Measurements from ENCODE around the gene CXCR6. TPM values are rescaled to one million over a fixed set of nuclear protein-coding genes. Genes with fewer than 3 reads are reported as not detected.

The CXCR6 gene
- total and polyA plus RNA-seq, 9 donors: 0.20 to 3.5 (median 0.55) TPM

- no peak for TF ChIP-seq POLR2A (IDR thresholded peaks at IDR 0.05)
- TF ChIP-seq CTCF (IDR thresholded peaks at IDR 0.05): no peak
- no peak for TF ChIP-seq EP300 (IDR thresholded peaks at IDR 0.05)
- intact Hi-C loops (cut with DNase I): no loop called here
- Histone ChIP-seq H3K4me3 (no peak overlapping the region), H3K36me3 (no peaks in the 10 kb centered on the region), H3K4me1 (ENCODE audit: insufficient read depth) (peaks cover 4% of the 10 kb centered on the region), H3K27ac (no peak overlapping the region), H3K9me3 (no peaks in the 10 kb centered on the region), H3K27me3 (no peaks in the 10 kb centered on the region)
- 93 to 100% (median 96%) methylated on average over 3 to 4 of the region's 4 CpGs for WGBS, 3 donors
- DNase-seq: no peak
These were observed 6.2 kb downstream of the CXCR6 start for GRCh38 chr3:45949432-45949831.

- Histone ChIP-seq H3K27ac (no peak overlapping the region), H3K4me3 (no peak overlapping the region), H3K9me3 (no peaks in the 10 kb centered on the region), H3K36me3 (no peaks in the 10 kb centered on the region), H3K4me1 (ENCODE audit: insufficient read depth) (peaks cover 4% of the 10 kb centered on the region), H3K27me3 (no peaks in the 10 kb centered on the region)
- intact Hi-C loops (cut with DNase I): loop anchor here in 1 of 4 donors (5.0 kb wide), 1 partner anchor 112 kb away; no protein-coding TSS in a partner anchor
- no peak for DNase-seq
- WGBS, 3 donors: 91 to 95% (median 94%) methylated on average over 2 of the region's 2 CpGs
- TF ChIP-seq EP300 (IDR thresholded peaks at IDR 0.05) (no peak), CTCF (IDR thresholded peaks at IDR 0.05) (no peak), POLR2A (IDR thresholded peaks at IDR 0.05) (no peak)
These were observed 6.9 kb downstream of the CXCR6 start for GRCh38 chr3:45950131-45950530.

- H3K36me3 ChIP-seq: no peaks in the 10 kb centered on the region
- no peaks in the 10 kb centered on the region for H3K27me3 ChIP-seq
- H3K27ac ChIP-seq: no peak overlapping the region
- intact Hi-C loops (cut with DNase I): loop anchor here in 1 of 4 donors (5.0 kb wide), 1 partner anchor 111 kb away; no protein-coding TSS in a partner anchor
- 96 to 99% (median 97%) methylated on average over 6 of the region's 6 CpGs for WGBS, 3 donors
- no peak for TF ChIP-seq EP300 (IDR thresholded peaks at IDR 0.05)
- no peak for TF ChIP-seq CTCF (IDR thresholded peaks at IDR 0.05)
- TF ChIP-seq POLR2A (IDR thresholded peaks at IDR 0.05): no peak
- no peak for DNase-seq
- H3K4me3 ChIP-seq: no peak overlapping the region
- H3K4me1 ChIP-seq (ENCODE audit: insufficient read depth): peaks cover 4% of the 10 kb centered on the region
- H3K9me3 ChIP-seq: no peaks in the 10 kb centered on the region
These were observed 7.7 kb downstream of the CXCR6 start for GRCh38 chr3:45950686-45951600.

GRCh38 chr3:45951946-45952345 lies 8.7 kb downstream of the CXCR6 start:
- Histone ChIP-seq H3K4me1 (ENCODE audit: insufficient read depth) (peaks cover 4% of the 10 kb centered on the region), H3K27me3 (no peaks in the 10 kb centered on the region), H3K27ac (no peak overlapping the region), H3K9me3 (no peaks in the 10 kb centered on the region), H3K36me3 (no peaks in the 10 kb centered on the region), H3K4me3 (no peak overlapping the region)
- intact Hi-C loops (cut with DNase I): loop anchor here in 1 of 4 donors (5.0 kb wide), 1 partner anchor 110 kb away; no protein-coding TSS in a partner anchor
- 86 to 91% (median 88%) methylated on average over 6 of the region's 6 CpGs for WGBS, 3 donors
- no peak for DNase-seq
- TF ChIP-seq POLR2A (IDR thresholded peaks at IDR 0.05): no peak
- TF ChIP-seq CTCF (IDR thresholded peaks at IDR 0.05): no peak
- no peak for TF ChIP-seq EP300 (IDR thresholded peaks at IDR 0.05)
